NB4 (cell line): ENCODE data around the gene ADAMTS13.

Source experiments
- DNase-seq: peaks from one replicate; pipeline ENCODE4 v3.0.0; 2010; ENCODE audit warnings: low read depth
- H3K4me3 ChIP-seq: one replicate; pipeline ENCODE4 v1.5.1; 2011; ENCODE audit warnings: mild to moderate bottlenecking, low read depth, low read length, moderate library complexity
- MYC ChIP-seq: IDR thresholded peaks from 2 replicates; pipeline ENCODE4 v1.6.1; 2011; ENCODE audit warnings: low read depth, low read length
- POLR2A ChIP-seq: IDR thresholded peaks from 2 replicates; pipeline ENCODE4 v1.6.1; 2011; ENCODE audit warnings: mild to moderate bottlenecking; ENCODE audit not compliant: insufficient read length; ENCODE audit errors: extremely low read depth
- TF ChIP-seq, protein P1 (sequence below): IDR thresholded peaks from 2 replicates; pipeline ENCODE4 v1.6.1; 2011; ENCODE audit warnings: low read depth, low read length
- TF ChIP-seq, protein P2 (sequence below): IDR thresholded peaks from one replicate; pipeline ENCODE4 v1.5.1; 2012; ENCODE audit warnings: low read depth, low read length

ADAMTS13 gene

DNA sequence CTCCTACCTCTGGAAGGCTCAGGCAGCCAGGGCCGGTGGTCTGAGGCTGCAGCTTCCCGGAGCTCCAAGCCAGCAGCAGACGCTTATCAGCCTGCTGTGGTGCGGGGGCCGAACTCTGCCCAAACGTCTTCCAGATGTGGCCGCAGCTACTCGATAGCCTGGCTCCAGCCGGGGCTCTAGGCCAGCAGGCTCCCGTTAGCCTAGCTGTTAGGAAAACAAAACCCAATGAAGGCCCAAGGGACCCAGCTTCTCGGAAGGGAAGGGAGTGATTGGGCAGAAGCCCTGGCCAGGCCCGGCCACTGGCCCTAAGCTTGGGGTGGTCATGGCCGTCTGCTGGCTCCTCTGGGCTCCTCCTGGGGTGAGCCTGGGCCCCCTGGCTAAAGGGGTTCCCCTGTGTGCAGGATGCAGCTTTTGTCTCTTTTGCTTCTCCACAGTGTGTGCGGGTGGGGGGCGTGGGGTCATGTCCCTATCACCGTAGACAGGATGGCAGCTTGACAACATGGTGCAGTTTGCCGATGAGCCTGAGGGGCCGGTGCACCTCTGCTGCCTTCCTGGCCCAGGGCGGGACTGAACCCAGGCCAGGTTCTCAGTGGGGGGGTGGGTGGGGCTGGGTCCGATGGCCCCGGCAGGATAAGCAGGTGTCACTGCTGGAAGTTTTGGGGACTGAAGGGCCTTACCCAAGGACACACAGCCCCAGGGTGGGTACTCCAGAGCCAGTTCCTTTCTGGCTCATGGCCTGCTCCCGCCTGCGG, 83.9 kb downstream of the ADAMTS13 start:
- TF ChIP-seq, protein P1, sequence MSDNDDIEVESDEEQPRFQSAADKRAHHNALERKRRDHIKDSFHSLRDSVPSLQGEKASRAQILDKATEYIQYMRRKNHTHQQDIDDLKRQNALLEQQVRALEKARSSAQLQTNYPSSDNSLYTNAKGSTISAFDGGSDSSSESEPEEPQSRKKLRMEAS, result no peak
- TF ChIP-seq POLR2A, result no peak
- H3K4me3 ChIP-seq, result no peak overlapping the region
- DNase-seq, result no peak

GRCh38 chr9:133506653-133507038, 84.5 kb downstream of the ADAMTS13 start:
- DNase-seq, result no peak
- no peak overlapping the region for H3K4me3 ChIP-seq
- TF ChIP-seq POLR2A (no peak), MYC (no peak)
- TF ChIP-seq, protein P1, result no peak
- TF ChIP-seq, protein P2, sequence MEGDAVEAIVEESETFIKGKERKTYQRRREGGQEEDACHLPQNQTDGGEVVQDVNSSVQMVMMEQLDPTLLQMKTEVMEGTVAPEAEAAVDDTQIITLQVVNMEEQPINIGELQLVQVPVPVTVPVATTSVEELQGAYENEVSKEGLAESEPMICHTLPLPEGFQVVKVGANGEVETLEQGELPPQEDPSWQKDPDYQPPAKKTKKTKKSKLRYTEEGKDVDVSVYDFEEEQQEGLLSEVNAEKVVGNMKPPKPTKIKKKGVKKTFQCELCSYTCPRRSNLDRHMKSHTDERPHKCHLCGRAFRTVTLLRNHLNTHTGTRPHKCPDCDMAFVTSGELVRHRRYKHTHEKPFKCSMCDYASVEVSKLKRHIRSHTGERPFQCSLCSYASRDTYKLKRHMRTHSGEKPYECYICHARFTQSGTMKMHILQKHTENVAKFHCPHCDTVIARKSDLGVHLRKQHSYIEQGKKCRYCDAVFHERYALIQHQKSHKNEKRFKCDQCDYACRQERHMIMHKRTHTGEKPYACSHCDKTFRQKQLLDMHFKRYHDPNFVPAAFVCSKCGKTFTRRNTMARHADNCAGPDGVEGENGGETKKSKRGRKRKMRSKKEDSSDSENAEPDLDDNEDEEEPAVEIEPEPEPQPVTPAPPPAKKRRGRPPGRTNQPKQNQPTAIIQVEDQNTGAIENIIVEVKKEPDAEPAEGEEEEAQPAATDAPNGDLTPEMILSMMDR, result no peak

- no peak overlapping the region for H3K4me3 ChIP-seq
- no peak for TF ChIP-seq MYC
- TF ChIP-seq POLR2A, result no peak
- TF ChIP-seq, protein P1, result no peak
- TF ChIP-seq, protein P2, result no peak
- DNase-seq, result no peak
These were observed 85.2 kb downstream of the ADAMTS13 start for GRCh38 chr9:133507246-133507965.

DNA sequence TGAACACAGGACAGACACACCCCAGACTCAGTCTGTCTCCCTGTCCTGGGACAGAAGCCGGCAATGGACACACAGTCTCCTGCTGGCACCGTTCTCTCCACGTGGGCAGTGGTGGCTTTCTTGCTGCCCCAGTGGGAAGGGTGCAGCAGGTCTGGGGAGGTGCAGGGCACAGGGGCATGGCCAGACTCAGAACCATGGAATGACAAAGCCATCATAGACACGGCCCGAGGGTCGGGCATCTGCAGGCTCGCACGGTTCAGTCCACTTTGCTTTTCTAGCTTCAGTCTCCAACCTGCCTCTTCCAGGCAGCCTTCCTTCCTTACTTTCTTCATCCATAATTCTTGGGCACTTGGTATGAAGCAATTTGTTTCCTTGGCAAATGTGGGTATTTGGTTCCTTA, 85.9 kb downstream of the ADAMTS13 start:
- TF ChIP-seq, protein P1, result no peak
- TF ChIP-seq POLR2A, result no peak
- no peak for DNase-seq
- no peak overlapping the region for H3K4me3 ChIP-seq
